Psoas muscle (tissue), 8 donors: ENCODE measurements around the gene POLR2J. TPM values are rescaled to one million over a fixed set of nuclear protein-coding genes. Genes with fewer than 3 reads are reported as not detected.
"Not testable (repeated sequence)": the region's sequence is repeated elsewhere in the genome, so short reads cannot be mapped to it uniquely, and the experiment has no call there.

Experiments used
- ATAC-seq, 4 donors: fragments of 200-7000 bp; cut with Tn5 transposase; one replicate each; pipeline ENCODE4 v1.9.1; 2020; ENCODE audit warnings: moderate library complexity in 3 of 4, mild to moderate bottlenecking in 2 of 4
- DNase-seq, 2 donors: peaks; one replicate each; pipeline ENCODE4 v3.0.0-alpha.2; 2020
- H3K27ac ChIP-seq: fragments of 200-600 bp; one replicate; pipeline ENCODE4 v1.8.0; 2022
- H3K27me3 ChIP-seq, 3 donors: fragments of 200-600 bp in 1 of 3; one replicate each; pipeline versions ENCODE4 v1.6.1 to v1.8.0; 2013 to 2022; ENCODE audit warnings: low read length in 2 of 3, mild to moderate bottlenecking in 2 of 3, moderate library complexity in 1 of 3; ENCODE audit not compliant: insufficient read depth in 3 of 3
- H3K36me3 ChIP-seq, 2 donors: fragments of 200-600 bp in 1 of 2; one replicate each; pipeline versions ENCODE4 v1.6.1 to v1.8.0; 2013 to 2022; ENCODE audit warnings: low read depth in 1 of 2, mild to moderate bottlenecking in 1 of 2, moderate library complexity in 1 of 2; ENCODE audit not compliant: insufficient read depth in 1 of 2
- H3K4me1 ChIP-seq: fragments of 200-600 bp; one replicate; pipeline ENCODE4 v1.8.0; 2022
- H3K4me3 ChIP-seq: fragments of 200-600 bp; one replicate; pipeline ENCODE4 v1.8.0; 2022; ENCODE audit warnings: mild to moderate bottlenecking
- H3K9me3 ChIP-seq: fragments of 200-600 bp; one replicate; pipeline ENCODE4 v1.8.0; 2022
- WGBS, 3 donors: extraction: QIAGEN DNeasy Blood & Tissue Kit; methylation state at CpG; one replicate each; pipeline versions ENCODE4 v1.1.6 to v1.1.7; 2013; 5-methylcytosine and 5-hydroxymethylcytosine counted together
- intact Hi-C, 2 donors: fragments of 100-400 bp; cut with DNase I; formaldehyde crosslinking; loops; one replicate each; pipeline versions ENCODE4 v1.11.0 to v1.14.2; 2022
- long read RNA-seq, 2 donors: library from polyadenylated mRNA; unstranded; transcript quantifications; one replicate each; pipeline ENCODE4 v2.0.0, GENCODE V29; 2021
- polyA plus RNA-seq, 3 donors: library from polyadenylated mRNA; stranded (reverse); fragments of 200-250 nt; gene quantifications; one replicate each; pipeline ENCODE4 v1.2.3, GENCODE V29; 2013
- total RNA-seq, 4 donors: library from RNA; stranded (reverse); fragmentation: NEBNext Ultra II Directional in 2 of 4; extraction: Animal tissue kit (Norgen Biotek cat#: 25700) in 2 of 4; gene quantifications; one replicate each; pipeline versions ENCODE4 v1.2.1 to v1.2.4, GENCODE V29; 2021 to 2023
- TF ChIP-seq, protein P1 (sequence below): fragments of 200-600 bp; IDR thresholded peaks from one replicate; pipeline ENCODE4 v1.8.0; 2022; ENCODE audit warnings: antibody characterized with exemption
- donor health status: healthy with polysubstance abuse.
- donor health status: DM: no; HTN: no; CAD: no; lungs with moderate emphysema.
- donor health status: Bipolar disorder and iron deficiency.
- donor health status: healthy.
- donor health status: DM: yes; HTN: yes; CAD: no.
- donor health status: DM: no; HTN: no; CAD: no.
- donor health status: DM: no; HTN: no; CAD: no.
- donor health status: DM: yes; HTN: yes; CAD: no.

POLR2J gene
- total RNA-seq = 100 to 1,000 TPM in 1 of 4 donors, 10 to 100 TPM in 3; 55.9 to 101 (median 68.2) TPM
- 100 to 1,000 TPM; 115 to 229 (median 166) TPM for polyA plus RNA-seq
- long read RNA-seq, donor 1, transcript POLR2J-201 (4 exons, 932 nt) = major isoform, 70 of 82 reads
- long read RNA-seq, donor 1, partial matches to known transcripts = 10 of 82 reads
- long read RNA-seq, donor 1, other reads (novel, unspliced or antisense) = 2 of 82 reads
- long read RNA-seq, donor 2, transcript POLR2J-201 (4 exons, 932 nt) = major isoform, 111 of 120 reads
- long read RNA-seq, donor 2, partial matches to known transcripts = 2 of 120 reads
- long read RNA-seq, donor 2, other reads (novel, unspliced or antisense) = 7 of 120 reads

DNA sequence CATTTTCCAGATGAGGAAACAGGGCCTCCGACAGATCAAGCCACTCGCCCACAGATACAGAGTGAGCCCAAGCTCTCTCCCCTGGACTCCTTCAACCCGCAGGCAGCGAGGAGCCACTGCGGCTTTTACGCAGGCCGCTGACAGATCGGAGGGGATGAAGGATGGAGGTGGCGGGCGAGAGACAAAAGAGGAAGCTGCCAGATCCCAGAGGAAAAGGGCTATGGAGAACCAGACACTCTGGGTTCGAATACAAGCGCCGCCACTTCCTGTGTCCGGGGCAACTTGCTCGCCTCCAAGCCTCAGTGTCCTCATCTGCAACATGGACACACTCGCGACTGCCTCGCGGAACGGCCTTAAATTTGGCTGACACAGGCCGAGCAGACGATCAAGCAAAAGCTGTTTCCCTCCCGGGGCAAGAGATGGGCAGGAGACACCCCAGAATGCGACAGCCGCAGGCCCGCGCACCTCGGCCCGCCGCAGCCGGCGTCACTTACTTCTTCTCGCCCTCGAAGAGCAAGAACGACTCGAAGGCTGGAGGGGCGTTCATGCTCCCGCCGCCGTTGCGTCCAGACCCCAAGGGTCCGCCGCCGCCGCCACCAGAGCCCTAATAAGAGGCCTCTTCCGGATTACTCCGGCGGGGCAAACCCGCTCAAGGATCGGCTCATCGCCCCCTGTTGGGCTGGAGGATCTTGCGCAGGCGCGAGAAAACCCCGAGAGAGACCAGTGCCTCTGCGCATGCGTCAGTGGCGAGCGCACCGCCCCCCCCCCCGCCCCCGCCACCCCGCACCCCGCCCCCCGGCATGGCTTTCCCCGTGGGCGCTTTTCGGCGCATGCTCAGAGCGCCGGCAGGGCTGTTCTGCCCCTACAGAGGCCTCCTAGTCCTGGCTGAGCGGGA lies at the start of gene POLR2J:
POLR2J (minus strand) TSS at position 609 of the 895 bp plus-strand sequence; CDS start at position 547, 62 bp downstream.
- 0 to 1% (median 0%) methylated on average over 11 to 47 of the region's 72 CpGs for WGBS, 3 donors
- peak; percentile 87 to 91 (median 90) for ATAC-seq
- TF ChIP-seq, protein P1, sequence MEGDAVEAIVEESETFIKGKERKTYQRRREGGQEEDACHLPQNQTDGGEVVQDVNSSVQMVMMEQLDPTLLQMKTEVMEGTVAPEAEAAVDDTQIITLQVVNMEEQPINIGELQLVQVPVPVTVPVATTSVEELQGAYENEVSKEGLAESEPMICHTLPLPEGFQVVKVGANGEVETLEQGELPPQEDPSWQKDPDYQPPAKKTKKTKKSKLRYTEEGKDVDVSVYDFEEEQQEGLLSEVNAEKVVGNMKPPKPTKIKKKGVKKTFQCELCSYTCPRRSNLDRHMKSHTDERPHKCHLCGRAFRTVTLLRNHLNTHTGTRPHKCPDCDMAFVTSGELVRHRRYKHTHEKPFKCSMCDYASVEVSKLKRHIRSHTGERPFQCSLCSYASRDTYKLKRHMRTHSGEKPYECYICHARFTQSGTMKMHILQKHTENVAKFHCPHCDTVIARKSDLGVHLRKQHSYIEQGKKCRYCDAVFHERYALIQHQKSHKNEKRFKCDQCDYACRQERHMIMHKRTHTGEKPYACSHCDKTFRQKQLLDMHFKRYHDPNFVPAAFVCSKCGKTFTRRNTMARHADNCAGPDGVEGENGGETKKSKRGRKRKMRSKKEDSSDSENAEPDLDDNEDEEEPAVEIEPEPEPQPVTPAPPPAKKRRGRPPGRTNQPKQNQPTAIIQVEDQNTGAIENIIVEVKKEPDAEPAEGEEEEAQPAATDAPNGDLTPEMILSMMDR = peak; percentile 38
- H3K4me1 ChIP-seq, H3K27ac ChIP-seq, intact Hi-C loops, H3K36me3 ChIP-seq, H3K27me3 ChIP-seq, H3K9me3 ChIP-seq: not testable (repeated sequence)
- peak within 1 kb of the TSS; percentile 59 for H3K4me3 ChIP-seq
- DNase-seq = peak; percentile 78 to 94

DNA sequence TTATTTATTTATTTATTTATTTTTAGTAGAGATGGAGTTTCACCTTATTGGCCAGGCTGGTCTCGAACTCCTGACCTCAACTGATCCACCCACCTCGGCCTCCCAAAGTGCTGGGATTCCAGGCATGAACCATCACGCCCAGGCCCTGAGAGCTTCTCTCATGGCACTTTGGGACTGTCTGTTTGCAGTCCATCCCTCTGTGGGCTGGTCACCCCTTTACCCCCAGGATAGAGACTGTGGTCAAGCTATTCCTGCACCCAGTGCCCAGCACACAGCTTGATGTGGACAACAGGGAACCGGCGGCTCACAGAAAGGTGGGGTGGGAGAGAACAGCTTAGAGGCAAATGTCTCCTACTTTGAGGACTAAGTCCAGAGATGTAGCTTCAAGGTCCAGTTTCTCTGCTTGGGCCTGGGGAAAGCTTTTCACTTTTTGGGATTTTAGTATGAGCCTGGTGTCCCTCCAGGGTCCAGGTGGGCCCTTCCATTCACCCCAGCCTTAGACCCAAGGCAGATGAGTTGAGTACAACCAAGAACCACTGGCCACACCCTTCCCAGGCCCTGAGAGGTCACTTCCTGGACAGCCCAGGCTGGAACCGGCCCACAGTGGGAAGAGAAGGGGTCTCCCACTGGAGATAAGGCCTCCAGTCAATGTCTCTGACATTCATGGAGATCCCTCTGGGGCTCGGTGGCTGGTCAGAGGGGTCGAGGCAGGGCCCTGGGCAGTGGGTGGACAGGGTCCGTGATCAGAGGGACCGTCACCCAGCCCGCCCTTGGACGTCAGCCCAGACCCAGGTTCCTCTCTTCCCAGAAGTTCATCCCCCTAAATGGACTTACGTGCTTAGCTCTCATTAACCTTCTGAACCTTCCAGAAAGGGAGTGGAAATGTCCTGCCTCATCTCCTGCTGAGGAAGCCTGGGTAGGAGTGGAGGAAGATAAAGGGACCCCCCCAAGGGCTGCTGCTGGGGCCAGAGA lies 49.4 kb upstream of the POLR2J start:
- DNase-seq, H3K4me1 ChIP-seq, H3K4me3 ChIP-seq, H3K9me3 ChIP-seq, H3K36me3 ChIP-seq, H3K27ac ChIP-seq, H3K27me3 ChIP-seq, intact Hi-C loops: not testable (repeated sequence)
- peak in 3 of 4 donors; percentile 11 to 19 (median 14) for ATAC-seq
- 72 to 90% (median 90%) methylated on average over 2 to 3 of the region's 13 CpGs for WGBS, 3 donors

DNA sequence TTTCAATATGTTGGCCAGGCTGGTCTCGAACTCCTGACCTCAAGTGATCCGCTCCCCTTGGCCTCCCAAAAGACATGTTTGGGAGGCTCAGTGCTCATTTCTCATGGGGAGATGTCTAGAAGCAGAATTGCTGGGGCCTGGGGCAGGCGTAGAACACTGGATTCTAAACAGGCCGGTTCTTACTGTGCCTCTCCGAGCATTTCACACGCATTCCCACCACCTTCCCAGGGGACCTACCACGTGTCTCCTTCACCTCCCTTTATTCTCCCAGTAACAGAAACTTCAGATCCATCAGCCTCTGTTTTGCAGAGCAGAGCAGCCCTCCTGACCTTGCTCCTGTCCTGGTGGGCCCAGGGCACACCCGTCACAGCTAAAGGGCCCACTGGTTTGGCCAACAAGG lies 48.5 kb upstream of the POLR2J start:
- H3K36me3 ChIP-seq, H3K4me3 ChIP-seq, DNase-seq, H3K4me1 ChIP-seq, H3K27ac ChIP-seq, intact Hi-C loops, H3K27me3 ChIP-seq, H3K9me3 ChIP-seq: not testable (repeated sequence)
- ATAC-seq = peak in 3 of 4 donors; percentile 22 to 27 (median 22)
- WGBS, 3 donors = 70 to 78% (median 75%) methylated on average over 1 of the region's 8 CpGs

DNA sequence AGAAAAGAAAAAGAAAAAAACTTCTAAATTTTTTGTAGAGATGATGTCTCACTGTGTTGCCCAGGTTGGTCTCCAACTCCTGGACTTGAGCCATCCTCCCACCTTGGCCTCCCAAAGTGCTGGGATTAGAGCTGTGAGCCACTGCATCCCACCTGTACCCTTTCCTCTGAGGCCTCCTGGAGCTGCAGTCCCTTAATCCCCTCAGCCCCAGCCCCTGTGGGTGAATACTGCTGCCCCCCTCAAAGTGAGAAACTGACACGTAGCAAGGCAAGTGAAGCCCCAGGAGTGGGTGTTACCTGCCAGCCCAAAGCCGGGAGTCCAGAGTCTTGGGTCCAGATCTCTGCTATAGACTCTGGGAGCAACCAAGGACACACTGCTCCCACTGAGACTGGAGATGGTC lies 46.1 kb upstream of the POLR2J start:
- DNase-seq = peak in 1 of 2 donors; percentile 1
- H3K27me3 ChIP-seq, intact Hi-C loops, H3K9me3 ChIP-seq, H3K4me3 ChIP-seq, H3K36me3 ChIP-seq, H3K27ac ChIP-seq, H3K4me1 ChIP-seq: not testable (repeated sequence)
- 54 to 67% (median 56%) methylated on average over 1 of the region's 2 CpGs for WGBS, 3 donors
- peak in 2 of 4 donors; percentile 11 to 20 for ATAC-seq

DNA sequence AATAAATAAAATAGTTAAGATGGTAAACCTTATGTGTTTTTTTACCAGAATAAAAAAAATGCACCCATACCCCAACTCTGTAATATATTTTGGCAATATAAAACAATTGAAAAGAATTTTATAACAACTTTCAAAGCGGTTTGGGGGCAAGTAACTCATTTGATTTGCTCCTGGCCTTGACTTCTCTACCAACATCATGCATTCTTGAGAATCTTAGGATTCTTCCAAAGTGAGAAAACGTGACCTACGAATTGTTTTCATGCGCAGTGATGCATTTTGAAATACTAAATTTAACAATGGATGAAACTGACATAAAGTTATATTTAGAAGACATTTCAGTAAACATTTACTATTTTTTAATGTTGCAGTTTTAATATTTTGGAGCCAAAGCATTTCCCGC lies 42.1 kb upstream of the POLR2J start:
- H3K4me1 ChIP-seq, H3K9me3 ChIP-seq, ATAC-seq, DNase-seq, H3K4me3 ChIP-seq, intact Hi-C loops, H3K27me3 ChIP-seq, H3K27ac ChIP-seq, H3K36me3 ChIP-seq: not testable (repeated sequence)
- 79 to 80% methylated on average over 4 of the region's 5 CpGs; no CpG with 5 or more reads in 1 of the 3 donors for WGBS, 3 donors

DNA sequence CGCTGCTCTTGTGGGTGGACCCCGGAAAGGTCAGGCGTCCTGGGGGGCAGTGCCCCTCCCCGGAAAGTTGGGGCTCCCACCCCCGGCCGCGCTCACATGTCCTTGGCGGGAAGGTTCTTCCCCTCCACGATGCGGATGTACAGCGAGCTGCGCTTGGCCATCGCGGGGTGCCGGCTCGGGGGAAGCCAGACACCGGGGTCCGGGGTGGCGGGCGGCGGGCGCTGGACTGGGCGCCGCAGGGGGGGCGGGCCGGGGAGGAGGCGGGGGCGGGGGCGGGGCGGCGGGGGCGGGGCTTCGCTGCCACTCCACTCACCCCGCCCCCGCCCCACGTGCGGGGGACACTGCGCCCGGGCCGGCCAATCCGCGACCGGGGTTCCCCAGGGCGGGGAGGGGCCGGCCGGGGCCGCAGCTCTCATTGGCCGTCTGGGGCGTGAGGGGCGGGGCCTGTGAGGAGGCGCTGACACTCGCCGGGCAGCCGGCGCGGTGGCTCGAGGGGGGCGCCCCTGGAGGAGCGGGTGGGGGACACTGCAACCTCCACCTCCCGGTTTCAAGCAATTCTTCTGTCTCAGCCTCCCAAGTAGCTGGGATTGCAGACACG lies 38.9 kb upstream of the POLR2J start, which contains the start of gene RASA4B:
RASA4B (minus strand) TSS at position 228 of the 598 bp plus-strand sequence; CDS start at position 161, 67 bp downstream.
- peak; percentile 15 to 35 for DNase-seq
- H3K27me3 ChIP-seq, H3K27ac ChIP-seq, H3K9me3 ChIP-seq, intact Hi-C loops, H3K36me3 ChIP-seq, H3K4me1 ChIP-seq: not testable (repeated sequence)
- peak; percentile 72 to 81 (median 76) for ATAC-seq
- 0 to 4% (median 0%) methylated on average over 9 to 21 of the region's 61 CpGs for WGBS, 3 donors
- peak within 1 kb of the TSS; percentile 42 for H3K4me3 ChIP-seq

DNA sequence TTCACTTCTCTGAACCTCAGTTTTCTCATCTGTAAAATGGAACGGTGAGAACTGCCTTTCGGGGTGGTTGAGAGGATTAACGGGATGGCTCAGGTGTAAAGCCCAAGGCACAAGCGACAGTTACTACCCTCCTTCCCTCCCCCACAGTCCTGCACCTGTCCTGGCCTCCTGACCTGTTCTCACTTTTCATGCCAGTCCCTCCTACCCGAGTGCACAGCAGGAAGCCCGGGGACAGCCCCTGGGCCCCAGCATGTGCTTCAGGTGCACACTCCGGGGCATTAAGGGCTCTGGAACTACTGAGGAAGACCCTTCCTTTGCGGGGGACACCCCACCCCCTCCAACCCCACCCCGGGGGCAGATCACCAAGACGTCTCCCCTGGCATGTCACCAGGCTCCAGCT lies 38.2 kb upstream of the POLR2J start:
- H3K4me3 ChIP-seq, H3K27me3 ChIP-seq, H3K9me3 ChIP-seq, H3K27ac ChIP-seq, intact Hi-C loops, DNase-seq, H3K36me3 ChIP-seq, H3K4me1 ChIP-seq: not testable (repeated sequence)
- WGBS, 3 donors = no CpG with 5 or more reads among the region's 10 CpGs
- peak in 2 of 4 donors; percentile 13 to 55 for ATAC-seq

DNA sequence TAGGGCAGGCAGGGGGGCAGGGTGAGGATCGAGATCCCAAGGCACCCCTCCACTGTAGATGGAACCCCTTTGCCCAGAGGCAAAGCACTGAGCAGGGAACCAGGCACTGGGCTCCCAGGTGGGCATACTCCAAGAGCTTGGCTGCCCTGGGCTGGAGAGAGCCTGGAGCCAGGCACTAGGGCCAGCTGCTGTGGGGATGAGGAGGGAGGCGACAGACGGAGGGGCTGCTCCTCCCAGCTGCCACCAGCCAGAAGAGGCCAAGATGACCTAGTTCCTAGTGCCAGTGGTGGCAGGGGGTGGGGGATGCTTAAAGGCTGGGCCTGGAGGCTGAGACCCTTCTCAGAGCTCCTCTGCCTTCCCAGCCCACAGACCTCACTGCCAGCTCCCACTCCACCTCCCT lies 37.2 kb upstream of the POLR2J start:
- peak; percentile 27 to 59 (median 40) for ATAC-seq
- no CpG with 5 or more reads among the region's 3 CpGs for WGBS, 3 donors
- H3K4me3 ChIP-seq, H3K4me1 ChIP-seq, H3K36me3 ChIP-seq, DNase-seq, H3K9me3 ChIP-seq, intact Hi-C loops, H3K27me3 ChIP-seq, H3K27ac ChIP-seq: not testable (repeated sequence)
